ENCODE measurements around the gene HORMAD2.

The HORMAD2 gene

GRCh38 chr22:30192427-30192826 lies 112.2 kb downstream of the HORMAD2 start:
- no peak for TF ChIP-seq RAD21 (IDR thresholded peaks at IDR 0.05; ENCODE audit: low read depth)
- peak; percentile 91 for TF ChIP-seq TCF12 (IDR thresholded peaks at IDR 0.05; ENCODE audit: low read depth)
- no peak for TF ChIP-seq TAF1 (IDR thresholded peaks at IDR 0.05; ENCODE audit: low read depth)
- peak; percentile 77 for TF ChIP-seq TEAD4 (IDR thresholded peaks at IDR 0.05)
- TF ChIP-seq YY1 (IDR thresholded peaks at IDR 0.05; ENCODE audit: low read depth) = no peak
- no peak for TF ChIP-seq EGR1 (IDR thresholded peaks at IDR 0.05)
- peak; percentile 80 for TF ChIP-seq NFIC (IDR thresholded peaks at IDR 0.05)
- no peak for TF ChIP-seq CREB1 (IDR thresholded peaks at IDR 0.05; ENCODE audit: low read depth)
- TF ChIP-seq REST (IDR thresholded peaks at IDR 0.05; ENCODE audit: low read depth) = no peak
- TF ChIP-seq CEBPB (IDR thresholded peaks at IDR 0.05) = no peak
- TF ChIP-seq FOXM1 (IDR thresholded peaks at IDR 0.05; ENCODE audit: borderline replicate concordance, low read depth) = peak; percentile 95
- peak; percentile 97 for TF ChIP-seq EP300 (IDR thresholded peaks at IDR 0.05; ENCODE audit: borderline replicate concordance)

DNA sequence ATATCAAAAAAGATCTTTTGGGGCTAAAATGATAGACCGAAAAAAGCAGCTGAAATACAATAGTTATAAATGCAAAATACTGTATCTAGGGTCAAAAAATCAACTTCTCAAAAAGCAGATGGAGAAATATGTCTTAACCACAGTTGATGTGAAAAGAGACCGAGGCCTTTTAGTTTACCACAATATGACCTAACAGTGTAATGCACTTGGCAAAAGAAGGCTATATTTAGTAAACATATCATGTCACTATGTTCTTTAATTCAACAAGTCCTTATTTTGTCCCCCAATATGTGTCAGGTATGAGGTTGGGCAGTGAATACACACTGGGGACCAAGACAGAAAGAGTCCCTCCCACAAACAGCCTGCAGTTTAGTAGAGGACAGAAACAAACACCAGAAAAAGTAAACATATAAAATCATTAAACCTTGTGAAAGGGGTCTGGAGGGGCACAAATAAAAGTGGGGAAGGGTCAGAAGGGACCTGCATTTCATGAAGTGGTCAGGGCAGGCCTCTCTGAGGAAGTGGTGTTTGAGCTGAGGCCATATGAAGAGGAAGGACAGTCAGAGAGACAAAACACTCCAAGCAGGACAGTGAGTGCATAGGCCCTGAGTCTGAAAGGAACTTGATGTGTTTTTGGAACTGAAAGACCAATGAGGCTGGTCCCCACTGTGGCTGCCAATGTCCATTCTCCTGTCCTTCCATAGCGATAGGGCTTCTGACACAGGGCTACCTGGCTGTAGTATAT lies 112.9 kb downstream of the HORMAD2 start:
- TF ChIP-seq REST (IDR thresholded peaks at IDR 0.05; ENCODE audit: low read depth) (no peak), CREB1 (IDR thresholded peaks at IDR 0.05; ENCODE audit: low read depth) (no peak), TCF12 (IDR thresholded peaks at IDR 0.05; ENCODE audit: low read depth) (no peak), TEAD4 (IDR thresholded peaks at IDR 0.05) (no peak), RAD21 (IDR thresholded peaks at IDR 0.05; ENCODE audit: low read depth) (no peak), MAX (IDR thresholded peaks at IDR 0.05) (no peak), YY1 (IDR thresholded peaks at IDR 0.05; ENCODE audit: low read depth) (no peak), EGR1 (IDR thresholded peaks at IDR 0.05) (no peak), ZBTB7A (IDR thresholded peaks at IDR 0.05; ENCODE audit: low read depth) (no peak)
- TF ChIP-seq, protein P1, sequence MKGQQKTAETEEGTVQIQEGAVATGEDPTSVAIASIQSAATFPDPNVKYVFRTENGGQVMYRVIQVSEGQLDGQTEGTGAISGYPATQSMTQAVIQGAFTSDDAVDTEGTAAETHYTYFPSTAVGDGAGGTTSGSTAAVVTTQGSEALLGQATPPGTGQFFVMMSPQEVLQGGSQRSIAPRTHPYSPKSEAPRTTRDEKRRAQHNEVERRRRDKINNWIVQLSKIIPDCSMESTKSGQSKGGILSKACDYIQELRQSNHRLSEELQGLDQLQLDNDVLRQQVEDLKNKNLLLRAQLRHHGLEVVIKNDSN (IDR thresholded peaks at IDR 0.05) = no peak

DNA sequence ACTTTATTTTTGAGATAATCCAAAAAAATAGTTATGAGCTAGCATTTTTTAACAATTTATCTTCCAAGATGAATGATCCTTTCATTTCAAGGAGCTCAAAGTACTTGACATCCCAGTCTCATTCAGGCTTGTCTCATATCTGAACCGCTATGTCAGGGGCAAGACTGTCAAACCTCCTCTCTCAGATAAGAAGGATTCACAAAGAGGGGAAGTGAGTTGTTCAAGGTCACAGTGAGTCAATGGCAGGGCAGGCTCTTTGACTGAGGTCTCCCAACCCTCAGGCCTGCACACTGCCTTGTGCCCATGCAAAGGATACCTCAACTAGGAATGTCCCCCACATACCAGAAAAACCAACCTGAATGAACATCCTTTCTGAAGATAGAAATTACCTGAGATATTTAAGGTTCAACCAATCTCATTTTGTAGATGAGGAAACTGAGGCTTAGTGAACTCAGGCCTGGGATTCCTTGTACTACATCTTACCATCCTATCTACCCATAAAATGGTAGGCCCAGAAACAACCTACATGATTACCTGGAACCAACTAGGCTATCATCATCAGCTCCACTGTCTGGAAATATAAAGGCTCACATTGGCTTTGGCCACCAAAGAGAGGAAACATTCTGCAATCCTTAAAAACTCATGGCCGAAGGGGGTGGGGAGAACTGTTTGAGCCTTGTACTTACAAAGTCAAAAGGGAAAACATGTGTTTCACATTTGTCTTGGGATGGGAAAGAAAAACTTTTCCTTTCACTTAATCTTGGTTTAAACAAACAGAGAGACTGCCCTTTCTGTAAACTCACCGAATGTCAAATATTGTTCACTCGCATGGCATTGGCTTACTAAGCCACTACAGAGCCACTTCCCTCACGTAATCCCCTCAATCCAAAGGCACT lies 115.2 kb downstream of the HORMAD2 start:
- TF ChIP-seq EGR1 (IDR thresholded peaks at IDR 0.05) (no peak), EP300 (IDR thresholded peaks at IDR 0.05; ENCODE audit: borderline replicate concordance) (no peak), YY1 (IDR thresholded peaks at IDR 0.05; ENCODE audit: low read depth) (no peak)

DNA sequence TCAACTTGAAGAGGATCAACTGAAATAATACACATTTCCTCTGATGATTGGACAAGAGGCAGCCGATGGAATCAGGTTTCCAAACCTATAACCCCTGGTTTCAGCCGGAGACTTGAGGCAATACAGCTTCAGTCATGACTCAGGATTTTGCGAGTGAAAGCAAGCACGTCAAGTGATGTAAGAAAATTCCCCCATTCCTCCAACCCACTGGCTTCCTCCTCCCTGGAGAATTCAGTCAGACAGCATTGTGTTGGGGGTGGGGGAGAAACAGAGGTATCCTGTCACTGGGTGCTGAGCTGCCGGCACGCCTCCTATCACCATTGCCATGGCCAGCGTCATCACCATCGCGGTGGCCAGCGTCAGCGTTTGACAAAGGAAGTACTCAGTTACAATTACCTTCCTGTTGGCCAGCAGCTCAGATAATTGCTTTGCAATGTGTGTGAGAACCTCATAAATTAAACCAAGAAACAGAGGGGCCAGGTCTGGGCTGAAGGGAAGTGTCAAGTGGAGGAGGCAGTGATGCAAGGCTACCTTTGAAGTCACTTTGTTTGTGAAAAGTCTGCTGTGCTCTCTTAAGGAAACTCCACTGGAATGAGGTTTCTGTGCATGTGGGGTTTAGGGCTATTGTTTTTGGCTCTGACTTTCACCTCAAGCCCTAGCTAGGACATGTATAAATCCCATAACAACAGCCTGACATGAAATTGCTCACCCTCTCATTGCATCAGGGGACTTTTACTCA lies 116.0 kb downstream of the HORMAD2 start:
- TF ChIP-seq ZBTB7A (IDR thresholded peaks at IDR 0.05; ENCODE audit: low read depth) (0 out of 2 replicates have a peak, but pooled peaks have one; percentile 32), CEBPB (IDR thresholded peaks at IDR 0.05) (peak; percentile 91), CREB1 (IDR thresholded peaks at IDR 0.05; ENCODE audit: low read depth) (peak; percentile 90), YY1 (IDR thresholded peaks at IDR 0.05; ENCODE audit: low read depth) (peak; percentile 44; the same call in 1 of the 2 replicates), REST (IDR thresholded peaks at IDR 0.05; ENCODE audit: low read depth) (no peak; the same call in 1 of the 2 replicates), FOXM1 (IDR thresholded peaks at IDR 0.05; ENCODE audit: borderline replicate concordance, low read depth) (peak; percentile 98), TAF1 (IDR thresholded peaks at IDR 0.05; ENCODE audit: low read depth) (no peak), RAD21 (IDR thresholded peaks at IDR 0.05; ENCODE audit: low read depth) (0 out of 2 replicates have a peak, but pooled peaks have one; percentile 13), TEAD4 (IDR thresholded peaks at IDR 0.05) (peak; percentile 94), EP300 (IDR thresholded peaks at IDR 0.05; ENCODE audit: borderline replicate concordance) (peak; percentile 99), NFIC (IDR thresholded peaks at IDR 0.05) (peak; percentile 96), EGR1 (IDR thresholded peaks at IDR 0.05) (0 out of 2 replicates have a peak, but pooled peaks have one; percentile 13), MAX (IDR thresholded peaks at IDR 0.05) (peak; percentile 59), TCF12 (IDR thresholded peaks at IDR 0.05; ENCODE audit: low read depth) (peak; percentile 100)
- TF ChIP-seq, protein P1 (IDR thresholded peaks at IDR 0.05) = peak; percentile 51; the same call in 1 of the 2 replicates
